Measurements from ENCODE around the gene MARCO. TPM values are rescaled to one million over a fixed set of nuclear protein-coding genes. Genes with fewer than 3 reads are reported as not detected.

The MARCO gene
- total RNA-seq, 1 donor = not detected

DNA sequence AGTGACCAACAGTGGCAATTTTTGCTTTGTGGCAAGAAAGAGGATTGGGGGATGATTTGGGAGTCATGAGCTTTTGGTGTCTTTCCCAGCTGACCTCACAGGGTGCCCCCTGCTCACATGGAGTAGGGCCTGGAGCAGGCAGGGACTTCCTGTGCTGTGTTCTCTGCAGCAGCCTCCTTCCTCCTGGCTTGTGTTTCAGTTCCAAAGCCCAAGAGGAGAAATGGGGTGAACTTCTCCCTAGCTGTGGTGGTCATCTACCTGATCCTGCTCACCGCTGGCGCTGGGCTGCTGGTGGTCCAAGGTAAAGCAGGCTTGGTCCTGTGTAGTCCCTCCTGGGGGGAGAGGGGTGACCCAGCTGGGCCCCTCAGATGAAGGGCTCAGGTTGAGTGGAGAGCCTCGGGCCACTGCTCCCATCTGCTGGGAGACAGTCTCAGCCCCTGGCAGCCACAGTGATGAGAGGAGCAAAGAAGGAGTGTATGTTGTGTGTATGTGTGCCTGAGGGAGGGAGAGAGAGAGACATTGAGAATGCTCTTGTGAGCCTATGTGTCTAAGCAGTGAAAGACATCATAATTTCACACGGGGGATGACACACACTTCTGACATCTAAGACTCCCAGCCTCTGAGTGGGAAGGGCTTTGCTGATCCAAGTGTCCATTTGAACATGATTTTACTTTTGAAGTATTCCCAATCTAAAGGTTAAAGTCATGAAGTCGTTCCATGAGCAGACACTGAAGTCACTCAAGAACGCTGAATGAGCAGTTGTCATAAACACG, 27.2 kb downstream of the MARCO start:
- Histone ChIP-seq H3K79me2 (ENCODE audit: insufficient read depth, low read length) (no peaks in the 10 kb centered on the region), H3K4me3 (ENCODE audit: insufficient read depth, low read length) (no peak overlapping the region), H4K20me1 (ENCODE audit: insufficient read depth, low read length) (no peaks in the 10 kb centered on the region), H3K27ac (ENCODE audit: low read depth, low read length) (no peak overlapping the region), H2AFZ (ENCODE audit: low read length) (no peak overlapping the region), H3K4me2 (ENCODE audit: insufficient read depth, low read length) (no peak overlapping the region), H3K36me3 (ENCODE audit: insufficient read depth, low read length) (no peaks in the 10 kb centered on the region), H3K4me1 (ENCODE audit: insufficient read depth, low read length) (peaks cover 4% of the 10 kb centered on the region), H3K27me3 (ENCODE audit: insufficient read depth, low read length) (no peaks in the 10 kb centered on the region), H3K9me3 (ENCODE audit: low read depth, low read length) (no peaks in the 10 kb centered on the region)
- DNase-seq (ENCODE audit: insufficient read length, low spot score, missing footprints) = no peak
- TF ChIP-seq, protein P1, sequence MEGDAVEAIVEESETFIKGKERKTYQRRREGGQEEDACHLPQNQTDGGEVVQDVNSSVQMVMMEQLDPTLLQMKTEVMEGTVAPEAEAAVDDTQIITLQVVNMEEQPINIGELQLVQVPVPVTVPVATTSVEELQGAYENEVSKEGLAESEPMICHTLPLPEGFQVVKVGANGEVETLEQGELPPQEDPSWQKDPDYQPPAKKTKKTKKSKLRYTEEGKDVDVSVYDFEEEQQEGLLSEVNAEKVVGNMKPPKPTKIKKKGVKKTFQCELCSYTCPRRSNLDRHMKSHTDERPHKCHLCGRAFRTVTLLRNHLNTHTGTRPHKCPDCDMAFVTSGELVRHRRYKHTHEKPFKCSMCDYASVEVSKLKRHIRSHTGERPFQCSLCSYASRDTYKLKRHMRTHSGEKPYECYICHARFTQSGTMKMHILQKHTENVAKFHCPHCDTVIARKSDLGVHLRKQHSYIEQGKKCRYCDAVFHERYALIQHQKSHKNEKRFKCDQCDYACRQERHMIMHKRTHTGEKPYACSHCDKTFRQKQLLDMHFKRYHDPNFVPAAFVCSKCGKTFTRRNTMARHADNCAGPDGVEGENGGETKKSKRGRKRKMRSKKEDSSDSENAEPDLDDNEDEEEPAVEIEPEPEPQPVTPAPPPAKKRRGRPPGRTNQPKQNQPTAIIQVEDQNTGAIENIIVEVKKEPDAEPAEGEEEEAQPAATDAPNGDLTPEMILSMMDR (IDR thresholded peaks at IDR 0.05; ENCODE audit: extremely low read depth, low read depth, low read length) = no peak

DNA sequence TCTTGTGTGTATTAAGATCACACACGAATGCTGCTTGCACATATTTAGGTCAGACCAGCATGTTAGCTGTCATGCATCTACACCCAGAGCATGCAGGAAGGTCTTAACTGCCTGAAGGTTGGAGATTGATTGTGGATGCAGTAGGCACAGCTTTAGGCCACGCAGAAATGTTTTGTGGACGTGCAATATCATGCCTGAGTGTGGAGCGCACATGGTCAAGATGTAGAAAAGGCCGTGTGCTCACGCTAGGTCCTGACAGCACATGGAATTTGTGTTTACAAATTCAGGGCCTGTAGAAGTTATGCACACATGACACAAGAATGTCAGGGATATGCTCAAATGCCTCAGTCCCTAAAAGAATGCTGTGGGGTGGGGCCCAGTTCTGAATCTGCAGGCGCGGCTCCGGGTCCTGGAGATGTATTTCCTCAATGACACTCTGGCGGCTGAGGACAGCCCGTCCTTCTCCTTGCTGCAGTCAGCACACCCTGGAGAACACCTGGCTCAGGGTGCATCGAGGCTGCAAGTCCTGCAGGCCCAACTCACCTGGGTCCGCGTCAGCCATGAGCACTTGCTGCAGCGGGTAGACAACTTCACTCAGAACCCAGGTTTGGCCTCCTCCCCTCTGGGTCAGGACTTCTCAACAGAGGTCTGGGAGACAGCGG, 27.9 kb downstream of the MARCO start:
- TF ChIP-seq, protein P1 (IDR thresholded peaks at IDR 0.05; ENCODE audit: extremely low read depth, low read depth, low read length) = no peak
- Histone ChIP-seq H3K4me1 (ENCODE audit: insufficient read depth, low read length) (peaks cover 4% of the 10 kb centered on the region), H3K4me3 (ENCODE audit: insufficient read depth, low read length) (no peak overlapping the region), H3K4me2 (ENCODE audit: insufficient read depth, low read length) (no peak overlapping the region), H3K9me3 (ENCODE audit: low read depth, low read length) (no peaks in the 10 kb centered on the region), H3K27ac (ENCODE audit: low read depth, low read length) (no peak overlapping the region), H4K20me1 (ENCODE audit: insufficient read depth, low read length) (no peaks in the 10 kb centered on the region), H3K36me3 (ENCODE audit: insufficient read depth, low read length) (no peaks in the 10 kb centered on the region), H2AFZ (ENCODE audit: low read length) (no peak overlapping the region), H3K79me2 (ENCODE audit: insufficient read depth, low read length) (no peaks in the 10 kb centered on the region), H3K27me3 (ENCODE audit: insufficient read depth, low read length) (no peaks in the 10 kb centered on the region)
- no peak for DNase-seq (ENCODE audit: insufficient read length, low spot score, missing footprints)

DNA sequence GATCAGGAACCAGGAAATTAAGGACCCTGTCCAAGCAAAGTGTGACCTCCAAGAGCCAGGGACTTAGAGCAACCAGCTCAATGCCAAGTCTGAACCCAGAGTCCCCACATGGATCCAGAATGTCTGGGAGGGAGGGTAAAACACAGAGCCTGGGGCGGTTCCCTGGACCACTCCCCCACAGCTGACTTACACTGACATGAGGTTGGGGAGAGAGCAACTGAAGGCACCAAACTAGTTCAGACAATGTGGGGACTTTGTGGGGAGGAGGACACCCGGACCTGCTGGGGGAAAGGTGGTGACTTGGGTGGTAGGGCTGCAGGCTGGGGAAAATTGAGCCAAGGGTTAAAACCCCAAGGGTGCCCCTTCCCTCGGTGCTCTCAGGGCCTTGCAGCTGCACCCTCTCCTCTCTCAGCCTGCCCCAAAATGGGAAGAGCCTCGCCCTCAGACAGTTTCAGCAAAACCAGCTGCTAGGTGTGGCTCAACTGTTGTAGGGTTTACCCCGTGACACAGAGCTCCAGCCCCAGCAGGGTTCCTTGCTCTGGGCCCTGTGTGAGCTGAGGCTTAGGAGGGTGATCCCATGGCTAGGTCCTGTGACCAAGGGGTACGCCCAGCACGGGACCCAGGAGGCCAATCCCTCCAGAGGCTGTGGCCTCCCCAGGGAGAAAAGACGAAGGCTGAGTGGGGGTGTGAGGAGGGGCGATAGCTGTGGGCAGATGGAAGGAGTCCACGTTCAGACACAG, 28.6 kb downstream of the MARCO start:
- Histone ChIP-seq H3K36me3 (ENCODE audit: insufficient read depth, low read length) (no peaks in the 10 kb centered on the region), H2AFZ (ENCODE audit: low read length) (no peak overlapping the region), H3K4me2 (ENCODE audit: insufficient read depth, low read length) (no peak overlapping the region), H3K79me2 (ENCODE audit: insufficient read depth, low read length) (no peaks in the 10 kb centered on the region), H3K27me3 (ENCODE audit: insufficient read depth, low read length) (no peaks in the 10 kb centered on the region), H4K20me1 (ENCODE audit: insufficient read depth, low read length) (no peaks in the 10 kb centered on the region), H3K4me1 (ENCODE audit: insufficient read depth, low read length) (peaks cover 4% of the 10 kb centered on the region), H3K4me3 (ENCODE audit: insufficient read depth, low read length) (no peak overlapping the region), H3K9me3 (ENCODE audit: low read depth, low read length) (no peaks in the 10 kb centered on the region), H3K27ac (ENCODE audit: low read depth, low read length) (no peak overlapping the region)
- DNase-seq (ENCODE audit: insufficient read length, low spot score, missing footprints) = no peak
- TF ChIP-seq, protein P1 (IDR thresholded peaks at IDR 0.05; ENCODE audit: extremely low read depth, low read depth, low read length) = no peak

Measured in osteoblast (primary cell).